Parathyroid adenoma (tissue), 2 donors: ENCODE data around the gene DGKG.

ENCODE experiments used
- H2AFZ ChIP-seq: fragments of 300-600 bp; sonication (generic); one replicate; pipeline ENCODE4 v1.7.0; 2017; ENCODE audit warnings: antibody characterized with exemption, mild to moderate bottlenecking
- H3K27ac ChIP-seq: fragments of 300-600 bp; sonication (generic); one replicate; pipeline ENCODE4 v1.7.0; 2017
- H3K27me3 ChIP-seq: fragments of 300-600 bp; sonication (generic); one replicate; pipeline ENCODE4 v1.7.0; 2017; ENCODE audit warnings: low read length; ENCODE audit not compliant: control insufficient read depth, insufficient read depth
- H3K36me3 ChIP-seq: fragments of 300-600 bp; sonication (generic); one replicate; pipeline ENCODE4 v1.7.0; 2017; ENCODE audit warnings: low read length; ENCODE audit not compliant: control insufficient read depth, insufficient read depth
- H3K4me1 ChIP-seq: fragments of 300-600 bp; sonication (generic); one replicate; pipeline ENCODE4 v1.7.0; 2017; ENCODE audit warnings: control low read depth
- H3K4me2 ChIP-seq: fragments of 300-600 bp; sonication (generic); one replicate; pipeline ENCODE4 v1.7.0; 2017; ENCODE audit warnings: low read length
- H3K4me3 ChIP-seq: fragments of 300-600 bp; sonication (generic); one replicate; pipeline ENCODE4 v1.7.0; 2017; ENCODE audit warnings: low read depth, low read length
- H3K79me2 ChIP-seq: fragments of 300-600 bp; sonication (generic); one replicate; pipeline ENCODE4 v1.7.0; 2017; ENCODE audit warnings: control low read depth
- H3K9ac ChIP-seq: fragments of 300-600 bp; sonication (generic); one replicate; pipeline ENCODE4 v1.7.0; 2017; ENCODE audit warnings: mild to moderate bottlenecking
- H3K9me3 ChIP-seq: fragments of 300-600 bp; sonication (generic); one replicate; pipeline ENCODE4 v1.7.0; 2017; ENCODE audit warnings: low read length; ENCODE audit not compliant: control insufficient read depth
- CTCF ChIP-seq: fragments of 300-600 bp; sonication (generic); IDR thresholded peaks from one replicate; pipeline ENCODE4 v1.7.0; 2017; ENCODE audit warnings: antibody characterized with exemption, mild to moderate bottlenecking
- donor health status: primary hyperparathyroidism.

Gene DGKG

GRCh38 chr3:186189492-186189891 is 172.5 kb downstream of the DGKG start:
- H3K36me3 ChIP-seq, result no peaks in the 10 kb centered on the region
- H3K79me2 ChIP-seq, result no peaks in the 10 kb centered on the region
- no peak overlapping the region for H3K27ac ChIP-seq
- H3K4me2 ChIP-seq, result no peak overlapping the region
- H3K4me1 ChIP-seq, result no peaks in the 10 kb centered on the region
- H3K4me3 ChIP-seq, result no peak overlapping the region
- no peaks in the 10 kb centered on the region for H3K9me3 ChIP-seq
- H3K9ac ChIP-seq, result no peak overlapping the region
- H2AFZ ChIP-seq, result no peak overlapping the region
- H3K27me3 ChIP-seq, result no peaks in the 10 kb centered on the region
- TF ChIP-seq CTCF, result no peak

GRCh38 chr3:186187401-186188275 is 174.4 kb downstream of the DGKG start:
- Histone ChIP-seq H3K4me1 (no peaks in the 10 kb centered on the region), H2AFZ (no peak overlapping the region), H3K79me2 (no peaks in the 10 kb centered on the region), H3K9me3 (no peaks in the 10 kb centered on the region), H3K9ac (no peak overlapping the region), H3K36me3 (no peaks in the 10 kb centered on the region), H3K27me3 (no peaks in the 10 kb centered on the region), H3K27ac (no peak overlapping the region), H3K4me2 (no peak overlapping the region), H3K4me3 (no peak overlapping the region)
- no peak for TF ChIP-seq CTCF

- Histone ChIP-seq H3K27ac (no peak overlapping the region), H3K4me1 (no peaks in the 10 kb centered on the region), H3K4me2 (no peak overlapping the region), H3K9ac (no peak overlapping the region), H3K79me2 (no peaks in the 10 kb centered on the region), H3K9me3 (no peaks in the 10 kb centered on the region), H2AFZ (no peak overlapping the region), H3K36me3 (no peaks in the 10 kb centered on the region), H3K4me3 (no peak overlapping the region), H3K27me3 (no peaks in the 10 kb centered on the region)
- no peak for TF ChIP-seq CTCF
These were observed 176.7 kb downstream of the DGKG start for GRCh38 chr3:186185194-186185787.

- no peak for TF ChIP-seq CTCF
- no peak overlapping the region for H3K4me2 ChIP-seq
- H3K4me1 ChIP-seq, result no peaks in the 10 kb centered on the region
- no peak overlapping the region for H2AFZ ChIP-seq
- H3K27ac ChIP-seq, result no peak overlapping the region
- H3K36me3 ChIP-seq, result no peaks in the 10 kb centered on the region
- H3K4me3 ChIP-seq, result no peak overlapping the region
- no peaks in the 10 kb centered on the region for H3K9me3 ChIP-seq
- H3K9ac ChIP-seq, result no peak overlapping the region
- no peaks in the 10 kb centered on the region for H3K27me3 ChIP-seq
- H3K79me2 ChIP-seq, result no peaks in the 10 kb centered on the region
These were observed 178.0 kb downstream of the DGKG start for GRCh38 chr3:186184021-186184420.
